Midbrain (tissue), 1 donor: ENCODE measurements around the gene OTUD3.
"Not testable (repeated sequence)": the region's sequence is repeated elsewhere in the genome, so short reads cannot be mapped to it uniquely, and the experiment has no call there.

Source experiments
- DNase-seq: peaks from one replicate; lab custom pipeline; 2025; lab: John Stamatoyannopoulos, UW

The OTUD3 gene

DNA sequence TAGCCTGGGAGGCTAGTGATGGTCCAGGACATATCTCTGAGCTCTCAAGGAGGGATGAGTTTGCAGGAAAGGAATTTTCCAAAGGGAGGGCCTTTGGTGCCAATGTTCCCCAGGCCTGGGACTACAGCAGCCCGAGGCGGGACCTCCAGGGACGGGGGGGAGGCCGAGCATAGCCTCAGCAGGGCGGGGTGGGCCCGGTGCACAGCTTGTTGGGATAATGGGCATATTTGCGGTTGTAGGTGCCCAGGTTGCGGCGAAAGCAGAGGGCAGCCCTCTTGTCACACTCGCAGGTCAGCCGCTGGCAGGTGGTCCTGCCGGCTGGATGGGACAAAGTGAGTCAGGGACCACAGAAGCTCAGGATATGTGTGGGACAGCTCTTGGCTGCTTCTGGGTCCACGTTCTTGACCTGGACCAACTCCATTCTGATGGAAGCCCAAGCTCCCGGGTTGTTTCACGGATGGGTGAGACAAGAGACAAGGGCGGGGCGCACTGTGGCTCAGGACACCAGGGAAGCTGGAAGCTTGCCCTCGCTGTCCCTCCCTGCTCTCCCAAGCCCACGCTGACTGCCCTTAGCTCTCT is 38.0 kb downstream of the OTUD3 start:
- no peak for DNase-seq

DNA sequence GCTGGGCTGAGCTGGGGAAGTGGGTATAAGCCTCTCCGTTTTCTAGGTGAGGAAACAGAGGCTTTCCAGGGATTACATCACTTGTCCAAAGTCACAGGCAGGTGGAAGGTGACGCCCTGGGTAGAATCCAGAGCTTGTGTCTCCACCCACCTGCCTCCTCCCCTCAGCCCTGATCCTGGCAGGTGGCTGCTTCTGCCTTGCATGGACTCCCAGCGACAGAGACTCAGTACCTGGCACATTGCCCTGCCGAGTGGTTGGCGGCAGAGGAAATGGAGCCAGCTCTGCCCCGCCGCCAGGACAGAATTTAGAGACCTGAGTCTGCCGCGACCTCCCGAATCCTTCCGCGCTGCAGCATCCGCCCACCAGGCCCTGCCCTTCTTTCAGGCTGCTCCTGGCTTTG is 39.1 kb downstream of the OTUD3 start:
- no peak for DNase-seq

DNA sequence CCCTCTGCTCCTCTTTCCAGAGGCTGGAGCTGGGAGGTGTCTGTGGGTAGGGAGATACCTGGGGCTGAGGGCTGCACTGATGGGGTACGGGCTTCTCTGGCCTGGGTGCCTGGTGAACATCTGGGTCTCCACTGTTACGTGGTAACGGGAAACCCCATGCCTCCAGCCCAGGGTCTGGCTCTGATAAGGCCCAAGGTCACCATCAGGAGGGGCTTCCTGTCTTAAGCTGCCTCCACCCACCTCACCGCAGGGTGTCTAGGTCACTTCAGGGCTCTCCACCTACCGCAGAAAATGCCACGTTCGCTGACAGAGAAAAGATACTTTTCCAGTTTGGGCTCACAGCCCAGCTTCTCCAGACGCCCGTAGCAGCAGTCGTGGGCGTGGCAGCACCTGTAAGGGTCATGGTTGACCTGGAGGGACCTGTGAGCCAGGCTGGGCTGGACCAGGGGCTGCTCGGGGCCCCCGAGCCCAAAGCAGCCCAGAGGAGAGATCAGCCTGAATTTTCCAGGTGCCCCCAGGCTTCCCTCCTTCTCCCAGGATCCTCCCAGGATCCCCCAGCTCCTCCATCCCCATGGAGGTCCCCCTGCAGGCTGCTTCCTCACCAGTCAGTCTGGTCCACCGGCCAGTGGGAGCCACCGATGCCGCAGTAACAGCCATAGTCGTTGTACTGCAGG is 40.0 kb downstream of the OTUD3 start:
- no peak for DNase-seq

DNA sequence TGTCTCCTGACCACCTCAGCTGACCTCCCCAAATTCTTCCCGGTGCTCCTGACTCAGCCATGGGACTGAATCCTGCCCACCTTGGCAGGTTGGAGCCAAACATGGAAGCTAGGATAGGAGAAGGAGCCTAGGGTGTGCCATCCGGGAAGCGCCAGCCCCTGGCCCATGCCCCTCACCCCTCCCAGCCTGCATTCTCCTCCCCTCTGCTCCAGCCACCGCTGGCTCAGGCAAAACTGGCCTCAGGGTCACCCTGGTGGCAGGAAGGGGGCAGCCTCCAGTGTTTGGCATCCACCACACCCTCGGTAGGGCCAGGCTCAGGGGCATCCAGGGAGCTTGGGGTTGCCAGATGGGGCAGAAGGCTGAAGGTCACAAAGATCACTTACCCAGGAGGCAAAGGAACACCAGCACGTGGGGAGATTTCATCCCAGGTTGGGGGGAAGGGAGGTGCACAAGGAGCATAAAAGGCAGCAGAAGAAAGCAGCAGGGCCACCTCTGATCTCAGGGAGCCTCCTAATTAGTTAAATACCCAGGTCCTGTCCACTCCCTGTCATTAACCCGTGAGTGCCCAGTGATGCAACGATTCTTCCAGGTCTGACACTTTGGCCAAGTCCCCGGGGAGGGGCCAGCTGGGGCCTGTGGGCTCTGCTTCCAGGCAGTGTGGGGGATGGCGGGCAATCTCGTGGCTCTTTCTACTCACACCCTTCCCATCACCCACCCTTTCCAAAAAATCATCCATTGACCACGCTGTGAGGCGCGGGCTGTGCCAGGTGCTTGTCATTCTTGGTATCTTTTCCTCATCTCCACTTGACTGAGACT is 41.1 kb downstream of the OTUD3 start, which contains the start of gene PLA2G2E:
Gene PLA2G2E, minus strand, starts transcription at position 481 of the 816 bp plus-strand sequence. Its CDS starts 58 bp downstream, at position 423.
- DNase-seq = no peak

DNA sequence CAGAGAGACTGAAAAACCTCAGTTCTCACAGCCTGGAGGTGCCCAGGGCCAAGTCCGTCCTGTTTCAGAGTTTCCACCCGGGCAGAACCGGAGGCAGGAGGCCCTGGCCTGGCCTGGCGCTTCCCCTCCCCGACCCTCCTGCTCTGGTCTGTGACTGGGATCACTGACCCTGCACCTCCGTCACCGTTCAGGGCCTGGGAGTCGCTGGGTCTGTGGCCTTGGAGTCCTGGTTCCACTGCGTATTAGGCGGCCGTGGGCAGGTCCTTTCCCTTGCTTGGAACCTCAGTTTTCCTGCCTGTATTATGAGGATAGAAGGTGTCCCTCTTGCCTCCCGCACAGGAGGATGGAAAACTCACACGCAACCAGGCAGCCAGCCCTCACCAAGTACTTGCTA is 41.8 kb downstream of the OTUD3 start:
- no peak for DNase-seq

DNA sequence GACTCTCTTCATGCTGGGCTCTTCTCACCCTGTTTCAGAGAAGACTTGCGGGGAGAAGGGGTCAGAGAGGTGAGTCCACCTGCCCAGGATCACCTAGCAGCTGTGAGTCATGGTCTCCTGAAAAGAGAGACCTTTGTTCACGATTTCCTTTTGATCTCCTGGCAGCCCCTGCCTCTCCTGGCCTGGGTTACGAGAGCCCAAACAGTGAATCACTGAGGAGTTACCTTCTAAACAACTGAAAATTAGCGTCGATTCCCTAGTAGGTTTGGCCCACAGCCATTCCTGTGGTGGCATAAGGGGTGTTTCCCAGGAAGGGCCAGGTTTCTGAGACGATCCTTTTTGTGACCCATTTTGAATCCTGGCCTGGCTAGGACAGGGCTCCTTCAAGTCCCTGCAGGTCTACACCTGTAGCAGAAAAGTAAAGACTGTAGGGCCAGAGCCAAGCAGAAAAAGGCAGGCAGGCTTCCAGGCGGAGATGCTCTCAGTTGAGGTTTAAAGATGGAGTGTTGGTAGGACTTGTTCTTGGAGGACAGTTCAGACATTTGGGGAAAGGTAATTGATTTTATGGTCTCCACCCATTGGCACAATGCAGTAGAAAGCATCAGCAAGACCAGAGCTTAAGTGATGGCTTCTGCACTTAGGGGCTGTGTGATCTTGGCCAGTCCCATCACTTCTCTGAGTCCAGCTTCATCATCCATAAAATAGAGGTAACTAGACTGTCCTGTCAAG is 43.3 kb downstream of the OTUD3 start:
- DNase-seq = no peak

DNA sequence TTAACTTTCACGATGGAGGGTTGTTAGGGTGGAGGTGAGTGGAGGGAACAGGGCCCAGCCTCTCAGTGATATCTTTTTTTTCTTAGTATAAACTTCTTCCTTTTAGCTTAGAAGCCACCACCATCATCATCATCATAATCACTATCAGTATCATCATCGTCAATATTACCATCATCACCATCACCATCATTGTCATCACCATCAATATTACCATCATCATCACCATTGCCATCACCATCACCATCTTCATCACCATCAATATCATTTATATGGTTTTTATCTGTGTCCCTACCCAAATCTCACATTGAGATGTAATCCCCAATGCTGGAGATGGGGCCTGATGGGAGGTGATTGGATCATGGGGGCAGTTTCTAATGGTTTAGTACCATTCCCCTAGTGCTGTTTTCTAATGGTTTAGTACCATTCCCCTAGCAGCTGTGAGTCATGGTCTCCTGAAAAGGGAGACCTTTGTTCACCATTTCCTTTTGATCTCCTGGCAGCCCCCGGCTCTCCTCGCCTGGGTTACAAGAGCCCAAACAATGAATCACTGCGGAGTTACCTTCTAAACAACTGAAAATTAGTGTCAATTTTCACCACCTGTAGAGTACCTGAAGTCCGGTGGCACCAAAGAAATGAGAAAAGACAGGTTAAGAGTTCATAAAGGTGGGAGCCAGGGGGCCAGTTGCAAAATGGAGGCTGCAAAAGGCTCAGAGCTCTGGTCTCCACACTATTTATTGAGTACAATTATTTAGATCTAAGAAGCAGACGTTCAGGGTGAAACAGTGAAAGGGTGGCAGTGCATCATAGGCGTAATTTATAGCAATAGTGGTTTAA is 44.3 kb downstream of the OTUD3 start:
- no peak for DNase-seq

DNA sequence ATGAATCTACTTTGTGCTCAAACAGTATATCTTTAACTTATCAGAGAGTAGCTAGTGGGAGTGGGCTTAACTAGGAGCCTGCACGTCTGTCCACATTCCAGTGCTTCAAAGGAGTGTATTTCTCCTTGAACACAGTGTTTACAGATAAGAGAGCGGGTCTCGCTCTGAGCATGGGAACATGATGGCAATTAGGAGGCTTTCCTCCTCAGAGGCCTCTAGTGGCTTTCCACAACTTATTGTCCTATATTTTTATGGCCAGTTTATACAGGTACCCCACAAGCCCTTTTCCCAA is 44.9 kb downstream of the OTUD3 start:
- DNase-seq = not testable (repeated sequence)

DNA sequence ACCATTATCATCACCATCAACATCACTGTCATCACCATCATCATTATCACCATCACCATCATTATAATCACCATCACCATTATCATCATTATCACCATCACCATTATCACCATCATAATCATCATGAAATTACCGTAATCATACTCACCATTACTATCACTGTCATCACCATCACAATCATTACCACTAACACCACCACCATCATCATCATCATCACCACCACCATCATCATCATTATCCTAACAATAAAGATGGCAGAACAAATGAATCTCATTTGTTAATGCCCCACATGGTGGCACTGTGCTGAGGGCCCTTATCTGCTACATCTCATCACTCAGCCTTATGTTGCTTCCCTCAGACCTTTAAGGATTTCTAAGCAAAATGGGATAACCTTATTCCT is 50.7 kb downstream of the OTUD3 start:
- DNase-seq = no peak

DNA sequence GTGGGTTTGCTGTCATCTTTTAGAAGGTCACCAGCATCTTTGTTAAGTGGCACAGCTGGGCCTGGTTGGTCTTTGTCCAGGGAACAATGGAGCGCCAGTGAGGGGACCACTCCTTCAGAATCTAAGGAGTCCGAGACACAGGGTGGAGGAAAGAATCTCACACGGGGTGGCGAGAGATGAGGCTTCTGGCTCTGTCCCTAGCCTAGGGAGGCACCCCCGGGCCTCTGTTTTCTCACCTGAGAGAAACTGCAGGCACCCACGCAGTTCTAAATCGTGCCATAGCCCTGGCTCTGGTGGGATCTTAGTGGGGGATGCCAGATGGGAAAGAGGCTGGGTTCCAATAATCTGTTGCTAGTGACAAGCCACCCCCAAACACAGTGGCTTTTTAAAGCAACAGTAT is 52.1 kb downstream of the OTUD3 start:
- DNase-seq = no peak

DNA sequence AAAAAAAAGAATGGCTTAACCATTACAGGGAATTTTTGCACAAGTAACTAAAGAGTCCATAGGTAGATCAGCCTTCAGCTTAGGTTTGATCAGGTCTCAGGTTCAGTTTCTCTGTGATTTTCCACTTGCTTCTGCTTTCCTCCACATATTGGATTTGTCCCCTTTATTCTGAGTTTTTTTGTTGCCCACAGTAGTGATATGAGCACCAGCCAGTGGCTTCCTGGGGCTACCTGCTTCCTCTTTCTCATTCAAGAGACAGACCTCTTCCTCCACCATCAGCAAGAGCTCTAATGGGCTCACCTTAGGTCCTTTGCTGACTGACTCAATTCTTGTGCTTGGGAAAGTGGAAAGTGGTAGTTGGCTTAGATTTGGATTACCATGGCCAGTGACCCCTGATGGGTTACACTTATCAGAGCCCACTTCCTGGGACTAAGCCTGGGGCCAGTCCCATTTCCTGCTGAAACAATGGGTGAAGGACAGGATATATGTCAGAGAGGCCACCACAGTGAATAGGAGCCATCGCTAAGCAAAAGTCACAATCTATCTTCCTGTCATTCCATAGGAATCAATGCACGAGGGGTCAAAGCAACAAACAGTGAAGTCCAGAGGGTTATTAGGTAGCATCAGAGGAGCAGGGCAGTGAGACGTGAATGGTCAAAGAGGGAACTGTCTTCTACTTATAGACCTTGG is 54.0 kb downstream of the OTUD3 start:
- no peak for DNase-seq

DNA sequence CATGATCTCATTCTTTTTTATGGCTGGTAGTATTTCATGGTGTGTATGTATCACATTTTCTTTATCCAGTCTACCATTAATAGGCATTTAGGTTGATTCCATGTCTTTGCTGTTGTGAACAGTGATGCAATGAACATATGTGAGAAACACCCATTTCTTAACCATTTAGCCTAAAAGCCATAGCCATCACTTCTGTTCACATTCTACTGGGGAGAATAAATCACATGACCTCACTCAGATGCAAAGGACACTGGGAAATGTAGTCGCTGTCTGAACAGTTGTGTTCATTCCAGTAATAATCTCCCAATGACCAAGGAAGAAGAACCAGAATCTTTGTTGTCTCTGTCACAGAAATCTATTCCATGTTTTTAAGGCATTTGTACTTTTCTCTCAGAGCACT is 56.3 kb downstream of the OTUD3 start:
- DNase-seq = no peak

DNA sequence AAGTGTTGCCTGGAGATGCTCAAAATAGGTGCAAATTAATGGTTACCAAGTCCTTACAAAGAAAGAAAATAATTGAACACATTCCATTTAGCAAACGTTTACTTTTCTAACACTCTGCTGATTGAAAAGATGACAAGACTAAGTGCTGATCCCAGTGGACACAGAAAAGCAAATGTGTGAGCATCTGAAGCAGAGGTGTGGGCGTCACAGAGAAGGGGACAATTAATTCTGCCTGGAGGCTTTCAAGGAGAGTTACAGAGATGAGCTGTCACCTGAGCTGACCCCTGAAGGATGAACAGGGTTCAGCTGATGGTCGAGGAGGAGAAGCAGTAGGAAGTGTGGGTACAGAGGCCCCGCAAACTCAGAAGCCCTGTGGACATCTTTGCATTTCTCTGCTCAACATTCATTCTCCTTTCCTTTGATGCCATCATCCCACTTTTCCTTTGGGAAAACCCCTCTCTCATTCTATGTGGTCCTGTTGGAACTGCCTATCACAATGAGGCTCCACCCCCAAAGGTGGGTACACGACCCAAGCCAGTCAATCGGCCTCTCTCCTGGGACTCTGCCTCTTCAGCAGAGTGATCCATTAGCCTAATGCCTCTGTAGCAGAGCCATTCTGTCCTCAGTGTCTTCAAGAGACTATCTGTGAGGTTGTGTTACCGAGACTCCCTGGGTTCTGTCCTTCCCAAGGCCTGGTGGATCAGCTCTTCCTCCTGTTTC is 58.5 kb downstream of the OTUD3 start:
- DNase-seq = no peak

DNA sequence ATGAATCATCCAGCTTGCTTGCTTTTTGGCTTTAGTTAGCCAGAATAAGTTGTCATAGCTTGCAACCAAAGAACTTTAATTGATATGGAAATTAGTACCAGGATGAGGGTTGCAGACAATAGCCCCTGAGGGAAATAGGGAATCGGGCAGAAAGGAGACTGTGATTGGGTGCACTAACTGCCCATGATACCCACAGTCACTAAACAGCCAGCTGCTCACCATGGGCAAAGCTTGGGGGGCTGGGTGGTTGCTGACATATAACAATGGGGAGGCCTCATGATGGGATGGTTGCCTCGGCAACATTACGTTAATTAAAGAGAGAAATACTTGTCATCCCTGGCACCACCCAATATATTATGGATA is 59.0 kb downstream of the OTUD3 start:
- no peak for DNase-seq

DNA sequence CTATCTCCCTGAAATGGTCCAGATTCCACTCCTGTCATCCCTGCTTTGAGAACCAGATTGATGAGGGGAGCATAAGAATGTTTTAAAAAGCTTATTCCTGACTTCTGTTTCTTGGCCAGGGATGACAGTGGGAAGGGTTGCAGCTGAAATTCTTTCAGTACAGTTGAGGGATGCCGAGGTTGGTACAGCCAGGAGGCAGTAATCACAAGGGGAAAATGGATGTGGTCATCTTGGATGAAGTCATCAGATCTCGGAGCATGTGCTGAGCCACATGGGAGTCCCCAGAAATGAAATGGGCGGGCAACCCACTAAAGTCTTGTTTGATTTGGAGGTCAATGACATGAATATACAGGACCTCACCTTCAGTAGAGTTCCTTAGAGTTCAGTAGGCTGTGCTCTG is 59.9 kb downstream of the OTUD3 start:
- no peak for DNase-seq

DNA sequence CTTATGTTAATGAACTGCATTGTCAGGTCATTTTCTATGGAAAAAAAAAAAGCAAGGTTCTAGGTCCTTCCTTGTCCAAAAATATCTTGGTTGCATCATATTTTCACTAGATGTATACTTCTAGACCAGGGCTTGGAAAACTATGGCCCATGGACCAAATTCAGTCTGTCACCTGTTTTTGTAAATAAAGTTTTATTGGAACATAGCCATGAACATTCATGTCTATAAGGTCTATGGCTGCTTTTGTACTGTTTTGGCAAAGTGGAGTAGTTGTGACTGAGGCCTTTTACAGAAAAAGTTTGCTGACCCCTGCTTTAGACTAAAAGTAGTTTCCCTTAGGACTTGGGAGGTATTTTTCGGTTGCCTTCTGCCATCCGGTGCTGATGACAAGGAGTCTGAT is 60.5 kb downstream of the OTUD3 start:
- no peak for DNase-seq

DNA sequence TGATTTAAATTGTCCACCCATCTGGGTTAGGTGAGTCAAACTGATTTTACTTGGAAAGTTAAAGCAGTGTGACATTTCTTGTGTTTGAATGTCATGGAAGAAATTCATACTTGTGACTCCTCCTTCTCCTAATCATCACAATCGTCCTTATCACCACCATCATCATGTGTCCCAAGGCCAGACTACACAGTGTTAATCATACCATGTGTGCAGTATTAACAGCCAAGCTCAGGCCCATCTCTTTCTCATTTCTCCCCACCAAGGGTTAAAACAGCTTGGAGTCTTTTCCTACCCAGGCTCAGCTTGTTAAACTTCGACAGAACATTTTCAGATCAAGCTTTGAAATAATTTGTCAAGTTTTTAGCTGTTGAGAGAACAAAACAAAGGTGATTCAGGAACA is 63.7 kb downstream of the OTUD3 start:
- DNase-seq = no peak

DNA sequence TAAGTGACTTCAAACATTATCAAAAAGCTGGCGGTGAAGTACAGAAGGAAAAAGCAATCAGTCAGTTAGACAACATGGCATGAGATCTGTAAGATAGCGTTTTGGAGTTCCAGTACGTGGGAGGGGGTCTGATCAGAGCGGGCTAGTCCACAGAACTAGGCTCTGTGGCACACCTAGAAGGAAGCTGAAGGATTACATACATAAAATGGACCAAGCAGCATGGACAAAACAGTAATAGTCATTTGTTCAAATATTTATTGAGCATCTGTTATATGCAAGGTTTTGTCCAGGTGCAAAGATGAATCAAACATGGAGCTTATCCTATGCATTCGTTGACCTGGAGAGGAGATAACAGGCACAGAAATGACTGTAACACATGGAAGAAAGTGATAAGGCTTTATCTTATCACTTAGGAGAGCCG is 64.1 kb downstream of the OTUD3 start:
- no peak for DNase-seq

DNA sequence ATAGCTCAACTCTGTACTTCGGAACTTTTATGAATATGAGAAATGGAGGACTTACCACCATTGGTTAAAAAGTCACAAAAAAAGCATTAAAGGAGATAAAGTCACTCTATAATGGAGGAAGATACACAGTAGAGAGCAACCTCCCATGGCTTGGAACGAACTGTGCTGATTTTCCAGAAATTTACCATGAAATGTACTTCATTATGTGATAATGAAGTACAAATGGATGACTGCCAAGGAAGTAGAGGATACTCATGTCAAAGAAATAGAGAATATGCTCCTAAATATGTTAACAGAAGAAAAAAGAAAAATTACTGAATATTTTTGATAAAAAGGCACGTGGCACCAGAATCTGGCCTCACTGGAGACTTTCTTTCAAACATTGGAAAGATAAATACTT is 64.8 kb downstream of the OTUD3 start:
- DNase-seq = no peak

DNA sequence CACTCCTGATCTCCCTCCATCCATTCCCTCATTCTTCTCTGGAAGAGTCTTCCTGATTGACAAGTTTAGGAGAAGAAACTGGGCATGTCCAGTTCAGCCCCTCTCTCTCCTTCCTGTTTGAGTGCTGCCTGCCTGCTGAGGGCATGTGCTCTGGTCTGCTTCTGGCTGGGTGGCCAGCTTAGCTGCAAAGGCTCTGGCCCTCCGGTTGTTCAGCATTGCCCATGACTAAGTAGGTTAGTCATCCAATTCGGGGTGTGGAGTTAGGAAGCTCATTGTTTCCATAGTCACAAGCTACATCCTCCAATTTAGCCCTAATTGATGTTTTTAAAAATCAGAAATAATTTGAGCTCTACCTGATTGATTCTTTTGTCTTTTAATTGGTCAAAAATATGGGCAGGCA is 66.8 kb downstream of the OTUD3 start:
- DNase-seq = no peak

DNA sequence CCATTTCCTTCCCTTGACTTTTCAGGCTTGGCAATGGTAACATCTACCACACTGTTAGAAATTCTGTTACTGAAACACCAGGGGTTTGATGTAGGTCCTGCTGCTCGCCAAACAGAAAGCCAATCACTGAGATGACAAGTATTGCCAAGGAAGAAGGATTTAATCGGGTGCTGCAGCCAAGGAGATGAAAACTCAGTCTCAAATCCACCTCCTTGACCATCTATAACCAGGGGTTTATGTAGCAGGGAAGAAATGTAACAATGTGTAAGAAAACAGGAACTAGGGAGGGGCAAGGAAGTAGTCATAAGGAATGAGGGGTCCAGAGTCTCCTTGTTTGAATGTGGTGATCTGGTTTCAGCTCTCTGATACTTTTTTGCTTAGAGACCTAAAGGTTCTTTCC is 71.9 kb downstream of the OTUD3 start:
- no peak for DNase-seq
